Spleen (tissue), 7 donors: ENCODE data around the gene MRPL19.

Experiments used
- POLR2A ChIP-seq, 3 donors: fragments of 450-650 bp; IDR thresholded peaks; one replicate each; pipeline ENCODE4 v1.5.1; 2017; ENCODE audit warnings: antibody characterized with exemption in 3 of 3, mild to moderate bottlenecking in 1 of 3
- POLR2AphosphoS5 ChIP-seq, 3 donors: sonication (generic); formaldehyde crosslinking; IDR thresholded peaks; one replicate each; pipeline ENCODE4 v1.5.1; 2017; ENCODE audit warnings: antibody characterized with exemption in 3 of 3
- TF ChIP-seq, protein P1 (sequence below), 11 experiments: fragments of 200-600 bp in 7 of 11; fragments of 450-650 bp in 4 of 11; sonication (generic) in 4 of 11; IDR thresholded peaks in 8 of 11; conservative IDR thresholded peaks in 3 of 11; 1 replicate in 7 of 11; 2 replicates in 4 of 11; pipeline versions ENCODE4 v1.4.0 to v1.8.0; 2016 to 2021; ENCODE audit warnings: antibody characterized with exemption in 11 of 11, inconsistent platforms in 4 of 11, mild to moderate bottlenecking in 1 of 11
- donor health status: DM: no; HTN: no; CAD: no; lungs with moderate emphysema.
- donor health status: DM: no; HTN: no; CAD: no.
- donor health status: DM: no; HTN: no; CAD: no.

DNA sequence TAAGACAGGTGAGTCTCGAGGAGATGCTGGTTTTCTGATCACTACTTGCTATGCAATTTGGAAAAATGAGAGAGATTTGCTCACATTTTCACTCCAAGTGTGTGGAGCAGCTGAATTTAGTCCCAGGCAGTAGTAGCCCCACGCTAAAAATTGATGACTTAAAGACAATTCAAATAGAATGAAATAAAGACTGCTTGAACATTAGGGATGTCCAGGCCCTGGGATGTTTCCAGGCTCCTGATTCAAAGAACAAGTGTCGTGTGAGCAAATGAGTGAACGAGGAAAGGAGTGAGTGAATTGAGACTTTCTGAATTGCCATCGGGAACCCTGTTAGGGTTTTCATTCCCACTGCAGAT, 37.3 kb upstream of the MRPL19 start:
- TF ChIP-seq, protein P1, sequence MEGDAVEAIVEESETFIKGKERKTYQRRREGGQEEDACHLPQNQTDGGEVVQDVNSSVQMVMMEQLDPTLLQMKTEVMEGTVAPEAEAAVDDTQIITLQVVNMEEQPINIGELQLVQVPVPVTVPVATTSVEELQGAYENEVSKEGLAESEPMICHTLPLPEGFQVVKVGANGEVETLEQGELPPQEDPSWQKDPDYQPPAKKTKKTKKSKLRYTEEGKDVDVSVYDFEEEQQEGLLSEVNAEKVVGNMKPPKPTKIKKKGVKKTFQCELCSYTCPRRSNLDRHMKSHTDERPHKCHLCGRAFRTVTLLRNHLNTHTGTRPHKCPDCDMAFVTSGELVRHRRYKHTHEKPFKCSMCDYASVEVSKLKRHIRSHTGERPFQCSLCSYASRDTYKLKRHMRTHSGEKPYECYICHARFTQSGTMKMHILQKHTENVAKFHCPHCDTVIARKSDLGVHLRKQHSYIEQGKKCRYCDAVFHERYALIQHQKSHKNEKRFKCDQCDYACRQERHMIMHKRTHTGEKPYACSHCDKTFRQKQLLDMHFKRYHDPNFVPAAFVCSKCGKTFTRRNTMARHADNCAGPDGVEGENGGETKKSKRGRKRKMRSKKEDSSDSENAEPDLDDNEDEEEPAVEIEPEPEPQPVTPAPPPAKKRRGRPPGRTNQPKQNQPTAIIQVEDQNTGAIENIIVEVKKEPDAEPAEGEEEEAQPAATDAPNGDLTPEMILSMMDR (IDR thresholded peaks at IDR 0.05 in 8 of 11, conservative IDR thresholded peaks at IDR 0.05 in 3 of 11) = peak in 5 of 11 experiments; percentile 9 to 56 (median 19)
- TF ChIP-seq POLR2A (IDR thresholded peaks at IDR 0.05) = no peak
- no peak for TF ChIP-seq POLR2AphosphoS5 (IDR thresholded peaks at IDR 0.05)
